Measurements from ENCODE around the gene ZFAND3. TPM values are rescaled to one million over a fixed set of nuclear protein-coding genes. Genes with fewer than 3 reads are reported as not detected.

Gene ZFAND3
- polyA plus RNA-seq, 1 donor (not counting 4 experiments of a cell fraction or from before 2014, with no cell fraction given) = 19.6 TPM

DNA sequence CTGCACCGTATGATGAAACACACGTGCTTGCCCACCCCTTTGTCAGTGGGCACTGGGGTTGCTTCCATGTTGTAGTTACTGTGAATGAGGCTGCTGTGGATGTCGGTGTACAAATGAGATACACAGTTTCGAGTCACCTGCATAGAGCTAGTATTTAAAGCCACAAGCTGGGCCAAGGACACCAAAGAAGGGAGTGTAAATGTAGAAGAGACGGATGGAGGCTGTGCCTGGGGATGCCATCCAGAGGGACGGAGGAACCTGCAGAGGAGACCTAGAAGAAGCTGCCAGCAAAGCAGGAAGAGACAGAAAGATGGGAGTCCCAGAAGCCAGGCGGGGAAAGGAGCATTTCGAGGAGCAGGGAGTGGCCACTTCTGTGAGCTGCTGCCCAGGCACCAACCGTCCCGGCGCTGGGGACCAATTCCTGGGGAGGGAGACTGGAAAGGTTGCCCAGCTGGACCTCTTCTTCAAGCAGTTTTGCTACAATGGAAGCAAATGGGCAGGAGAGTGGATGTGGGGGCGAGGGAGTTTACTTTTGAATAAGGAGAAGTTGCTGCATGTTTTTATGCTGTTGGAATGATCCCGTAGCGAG lies 339.3 kb downstream of the ZFAND3 start:
- H3K4me1 ChIP-seq (ENCODE audit: control insufficient read depth, extremely low read depth, insufficient read depth, low read length) = no peaks in the 10 kb centered on the region
- H3K9ac ChIP-seq (ENCODE audit: control insufficient read depth, extremely low read depth, insufficient read depth, low read length) = no peak overlapping the region
- no peak for TF ChIP-seq EZH2 (IDR thresholded peaks at IDR 0.05; ENCODE audit: low read length)
- TF ChIP-seq, protein P1, sequence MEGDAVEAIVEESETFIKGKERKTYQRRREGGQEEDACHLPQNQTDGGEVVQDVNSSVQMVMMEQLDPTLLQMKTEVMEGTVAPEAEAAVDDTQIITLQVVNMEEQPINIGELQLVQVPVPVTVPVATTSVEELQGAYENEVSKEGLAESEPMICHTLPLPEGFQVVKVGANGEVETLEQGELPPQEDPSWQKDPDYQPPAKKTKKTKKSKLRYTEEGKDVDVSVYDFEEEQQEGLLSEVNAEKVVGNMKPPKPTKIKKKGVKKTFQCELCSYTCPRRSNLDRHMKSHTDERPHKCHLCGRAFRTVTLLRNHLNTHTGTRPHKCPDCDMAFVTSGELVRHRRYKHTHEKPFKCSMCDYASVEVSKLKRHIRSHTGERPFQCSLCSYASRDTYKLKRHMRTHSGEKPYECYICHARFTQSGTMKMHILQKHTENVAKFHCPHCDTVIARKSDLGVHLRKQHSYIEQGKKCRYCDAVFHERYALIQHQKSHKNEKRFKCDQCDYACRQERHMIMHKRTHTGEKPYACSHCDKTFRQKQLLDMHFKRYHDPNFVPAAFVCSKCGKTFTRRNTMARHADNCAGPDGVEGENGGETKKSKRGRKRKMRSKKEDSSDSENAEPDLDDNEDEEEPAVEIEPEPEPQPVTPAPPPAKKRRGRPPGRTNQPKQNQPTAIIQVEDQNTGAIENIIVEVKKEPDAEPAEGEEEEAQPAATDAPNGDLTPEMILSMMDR (optimal IDR thresholded peaks at IDR 0.05 in 1 of 3, IDR thresholded peaks at IDR 0.05 in 1 of 3, conservative IDR thresholded peaks at IDR 0.05 in 1 of 3; ENCODE audit: extremely low read depth in 1 of 3, insufficient read depth in 2 of 3, low read length in 3 of 3) = no peak
- no peak overlapping the region for H3K27ac ChIP-seq (ENCODE audit: control insufficient read depth, insufficient read depth, low read length)
- H3K4me2 ChIP-seq (ENCODE audit: control insufficient read depth, extremely low read depth, insufficient read depth, low read depth, low read length) = no peak overlapping the region
- H4K20me1 ChIP-seq (ENCODE audit: control insufficient read depth, extremely low read depth, insufficient read depth, low read length) = no peaks in the 10 kb centered on the region
- no peaks in the 10 kb centered on the region for H3K27me3 ChIP-seq (ENCODE audit: control insufficient read depth, extremely low read depth, insufficient read depth, low read length)
- FAIRE-seq = no peak
- no peak for DNase-seq (ENCODE audit: low read depth, low spot score)
- peaks cover 3% of the 10 kb centered on the region in 2 experiments for H3K36me3 ChIP-seq (ENCODE audit: control insufficient read depth in 2 of 2, extremely low read depth in 1 of 2, insufficient read depth in 2 of 2, low read length in 2 of 2)
- H3K9me3 ChIP-seq (ENCODE audit: control insufficient read depth, low read depth, low read length) = no peaks in the 10 kb centered on the region
- no peaks in the 10 kb centered on the region for H3K79me2 ChIP-seq (ENCODE audit: control insufficient read depth, insufficient read depth, low read length)
- H3K4me3 ChIP-seq (ENCODE audit: control insufficient read depth in 2 of 3, extremely low read depth in 1 of 3, insufficient read depth in 2 of 3, low read depth in 1 of 3, low read length in 3 of 3) = no peak overlapping the region
- dilution Hi-C loops (cut with MboI; ENCODE audit: extremely low pct_ligation_motif_present, low sequenced_read_pairs) = no loop called here
- no peaks in the 10 kb centered on the region for H3K9me1 ChIP-seq (ENCODE audit: control insufficient read depth, extremely low read depth, insufficient read depth, low read length)
- no peak overlapping the region for H2AFZ ChIP-seq (ENCODE audit: control insufficient read depth, low read length)

DNA sequence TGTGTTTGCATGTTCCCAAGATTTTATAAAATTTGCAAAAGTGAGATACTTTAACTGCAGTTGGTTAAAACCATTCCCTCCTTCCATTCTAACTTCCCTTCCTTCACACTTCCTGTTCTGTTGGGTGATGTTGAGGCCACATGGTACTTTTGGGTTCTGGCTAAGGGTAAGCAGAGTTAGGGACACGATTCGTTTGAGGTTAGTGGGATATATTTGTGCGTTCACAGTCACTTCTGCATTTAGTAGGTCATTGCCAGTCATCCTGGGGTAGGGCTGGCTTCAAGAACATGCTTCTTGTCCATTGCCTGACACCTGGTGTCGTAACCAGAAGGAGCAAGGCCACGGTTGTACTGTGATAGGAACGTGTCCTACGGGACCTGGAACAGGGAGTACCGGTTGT lies 340.1 kb downstream of the ZFAND3 start:
- Histone ChIP-seq H3K4me3 (ENCODE audit: control insufficient read depth in 2 of 3, extremely low read depth in 1 of 3, insufficient read depth in 2 of 3, low read depth in 1 of 3, low read length in 3 of 3) (no peak overlapping the region), H4K20me1 (ENCODE audit: control insufficient read depth, extremely low read depth, insufficient read depth, low read length) (no peaks in the 10 kb centered on the region), H3K27ac (ENCODE audit: control insufficient read depth, insufficient read depth, low read length) (no peak overlapping the region), H3K36me3 (ENCODE audit: control insufficient read depth in 2 of 2, extremely low read depth in 1 of 2, insufficient read depth in 2 of 2, low read length in 2 of 2) (peaks cover 3% of the 10 kb centered on the region in 2 experiments), H2AFZ (ENCODE audit: control insufficient read depth, low read length) (no peak overlapping the region), H3K9ac (ENCODE audit: control insufficient read depth, extremely low read depth, insufficient read depth, low read length) (no peak overlapping the region), H3K79me2 (ENCODE audit: control insufficient read depth, insufficient read depth, low read length) (no peaks in the 10 kb centered on the region), H3K9me1 (ENCODE audit: control insufficient read depth, extremely low read depth, insufficient read depth, low read length) (no peaks in the 10 kb centered on the region), H3K27me3 (ENCODE audit: control insufficient read depth, extremely low read depth, insufficient read depth, low read length) (no peaks in the 10 kb centered on the region), H3K4me1 (ENCODE audit: control insufficient read depth, extremely low read depth, insufficient read depth, low read length) (no peaks in the 10 kb centered on the region), H3K9me3 (ENCODE audit: control insufficient read depth, low read depth, low read length) (no peaks in the 10 kb centered on the region), H3K4me2 (ENCODE audit: control insufficient read depth, extremely low read depth, insufficient read depth, low read depth, low read length) (no peak overlapping the region)
- dilution Hi-C loops (cut with MboI; ENCODE audit: extremely low pct_ligation_motif_present, low sequenced_read_pairs) = no loop called here
- DNase-seq (ENCODE audit: low read depth, low spot score) (no peak), FAIRE-seq (no peak)
- TF ChIP-seq EZH2 (IDR thresholded peaks at IDR 0.05; ENCODE audit: low read length) = no peak
- TF ChIP-seq, protein P1 (optimal IDR thresholded peaks at IDR 0.05 in 1 of 3, IDR thresholded peaks at IDR 0.05 in 1 of 3, conservative IDR thresholded peaks at IDR 0.05 in 1 of 3; ENCODE audit: extremely low read depth in 1 of 3, insufficient read depth in 2 of 3, low read length in 3 of 3) = no peak

All from keratinocyte (primary cell).